ENCODE data around the gene PRKCE.

- no peak for TF ChIP-seq CTCF (IDR thresholded peaks at IDR 0.05)
- no peak for TF ChIP-seq POLR2A (IDR thresholded peaks at IDR 0.05)
Measured at GRCh38 chr2:45837812-45838341, 186.4 kb downstream of the PRKCE start.

Measured in body of pancreas (tissue), 4 donors.